Esophagus muscularis mucosa (tissue), 4 donors: Measurements from ENCODE around the gene PLEKHA8. TPM values are rescaled to one million over a fixed set of nuclear protein-coding genes. Genes with fewer than 3 reads are reported as not detected.
A peak's percentile ranks its signal among the peaks of the same experiment; 100 is the strongest.

Experiments used
- DNase-seq: peaks from one replicate; pipeline ENCODE4 v3.0.0-alpha.2; 2017; ENCODE audit errors: extremely low spot score
- H3K27ac ChIP-seq, 4 donors: fragments of 200-600 bp; sonication (generic); replicated peaks in 1 of 4; 1 replicate in 3 of 4; 2 replicates in 1 of 4; pipeline ENCODE4 v1.5.1; 2016 to 2019; ENCODE audit warnings: mild to moderate bottlenecking in 1 of 4
- H3K27me3 ChIP-seq, 4 donors: fragments of 200-600 bp; sonication (generic); one replicate each; pipeline versions ENCODE4 v1.5.1 to v1.6.0; 2016 to 2019
- H3K36me3 ChIP-seq, 4 donors: fragments of 200-600 bp; sonication (generic); one replicate each; pipeline ENCODE4 v1.5.1; 2016 to 2019
- H3K4me1 ChIP-seq, 4 donors: fragments of 200-600 bp; sonication (generic); one replicate each; pipeline ENCODE4 v1.5.1; 2016 to 2019
- H3K4me3 ChIP-seq, 4 donors: fragments of 200-600 bp; sonication (generic); 1 replicate in 2 of 4; 2 replicates in 2 of 4; pipeline ENCODE4 v1.5.1; 2016 to 2019; ENCODE audit warnings: mild to moderate bottlenecking in 4 of 4, moderate library complexity in 1 of 4
- H3K9me3 ChIP-seq, 4 donors: fragments of 200-600 bp; sonication (generic); 1 replicate in 3 of 4; 2 replicates in 1 of 4; pipeline ENCODE4 v1.5.1; 2016 to 2019
- EP300 ChIP-seq: sonication (generic); formaldehyde crosslinking; IDR thresholded peaks from one replicate; pipeline ENCODE4 v1.6.1; 2017; ENCODE audit warnings: antibody characterized with exemption
- POLR2A ChIP-seq: fragments of 450-650 bp; IDR thresholded peaks from one replicate; pipeline ENCODE4 v1.6.1; 2017; ENCODE audit warnings: antibody characterized with exemption, moderate library complexity, mild to moderate bottlenecking, low read depth
- POLR2AphosphoS5 ChIP-seq, 2 donors: sonication (generic); formaldehyde crosslinking; IDR thresholded peaks; one replicate each; pipeline ENCODE4 v1.6.1; 2017; ENCODE audit warnings: antibody characterized with exemption in 2 of 2
- WGBS: methylation state at CpG from one replicate; pipeline ENCODE4 v1.1.5; 2018; 5-methylcytosine and 5-hydroxymethylcytosine counted together
- intact Hi-C: fragments of 100-400 bp; cut with DNase I; formaldehyde crosslinking; loops from one replicate; pipeline ENCODE4 v1.15.1; 2023
- total RNA-seq, 4 donors: library from RNA; depleted of rRNA; stranded (reverse); fragments of >200 nt; gene quantifications; one replicate each; pipeline versions ENCODE4 v1.1.0 to v1.2.1, GENCODE V29; 2016
- TF ChIP-seq, protein P1 (sequence below), 3 experiments: fragments of 200-600 bp in 2 of 3; fragments of 450-650 bp in 1 of 3; sonication (generic) in 2 of 3; IDR thresholded peaks; one replicate each; pipeline ENCODE4 v1.5.1; 2017 to 2019; ENCODE audit warnings: antibody characterized with exemption in 3 of 3, mild to moderate bottlenecking in 2 of 3, moderate library complexity in 1 of 3

PLEKHA8 gene
- total RNA-seq, 4 donors from 2014 or later: 6.6 to 11.9 (median 10.2) TPM

DNA sequence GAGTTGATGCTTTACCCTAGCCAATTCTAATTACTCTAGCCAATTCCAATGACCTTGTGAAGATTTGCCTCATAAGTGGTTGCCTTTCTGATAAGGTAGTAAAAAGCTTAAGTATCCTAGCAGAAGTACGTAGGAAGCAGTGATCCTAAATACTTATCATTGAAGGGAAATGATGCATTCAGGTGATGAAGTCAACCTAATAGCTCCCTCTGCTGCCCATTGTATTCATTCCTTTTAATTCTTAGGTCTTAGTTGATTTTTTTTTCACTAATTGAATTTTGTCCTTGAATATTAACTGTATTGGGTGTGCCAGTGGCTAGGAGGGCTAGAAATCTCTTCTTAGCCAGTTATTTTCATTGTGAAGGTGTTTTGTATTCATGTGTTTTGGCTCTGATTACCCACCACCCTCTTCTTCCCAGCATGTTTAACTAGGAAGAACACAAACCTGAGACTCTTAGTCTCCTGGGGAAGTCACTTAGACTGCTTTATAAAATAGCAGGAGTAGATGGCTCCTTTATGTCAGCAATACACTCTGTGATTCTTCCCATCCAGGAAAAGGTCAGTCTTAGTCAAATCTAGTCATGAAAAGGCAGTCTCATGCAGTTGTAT, 46.3 kb downstream of the PLEKHA8 start:
- intact Hi-C loops: no loop called here
- WGBS: 50% methylated on average over 1 of the region's 1 CpG
- Histone ChIP-seq H3K4me3 (no peak overlapping the region), H3K27ac (no peak overlapping the region), H3K4me1 (peaks cover 0 to 5% (median 4%) of the 10 kb centered on the region in 4 donors), H3K27me3 (no peaks in the 10 kb centered on the region), H3K9me3 (no peaks in the 10 kb centered on the region), H3K36me3 (peaks cover 0 to 32% (median 16%) of the 10 kb centered on the region in 4 donors)
- TF ChIP-seq POLR2AphosphoS5 (IDR thresholded peaks at IDR 0.05) (no peak), POLR2A (no peak), EP300 (no peak)
- TF ChIP-seq, protein P1, sequence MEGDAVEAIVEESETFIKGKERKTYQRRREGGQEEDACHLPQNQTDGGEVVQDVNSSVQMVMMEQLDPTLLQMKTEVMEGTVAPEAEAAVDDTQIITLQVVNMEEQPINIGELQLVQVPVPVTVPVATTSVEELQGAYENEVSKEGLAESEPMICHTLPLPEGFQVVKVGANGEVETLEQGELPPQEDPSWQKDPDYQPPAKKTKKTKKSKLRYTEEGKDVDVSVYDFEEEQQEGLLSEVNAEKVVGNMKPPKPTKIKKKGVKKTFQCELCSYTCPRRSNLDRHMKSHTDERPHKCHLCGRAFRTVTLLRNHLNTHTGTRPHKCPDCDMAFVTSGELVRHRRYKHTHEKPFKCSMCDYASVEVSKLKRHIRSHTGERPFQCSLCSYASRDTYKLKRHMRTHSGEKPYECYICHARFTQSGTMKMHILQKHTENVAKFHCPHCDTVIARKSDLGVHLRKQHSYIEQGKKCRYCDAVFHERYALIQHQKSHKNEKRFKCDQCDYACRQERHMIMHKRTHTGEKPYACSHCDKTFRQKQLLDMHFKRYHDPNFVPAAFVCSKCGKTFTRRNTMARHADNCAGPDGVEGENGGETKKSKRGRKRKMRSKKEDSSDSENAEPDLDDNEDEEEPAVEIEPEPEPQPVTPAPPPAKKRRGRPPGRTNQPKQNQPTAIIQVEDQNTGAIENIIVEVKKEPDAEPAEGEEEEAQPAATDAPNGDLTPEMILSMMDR (IDR thresholded peaks at IDR 0.05): peak in 2 of 3 experiments; percentile 24 to 46
- DNase-seq: no peak

DNA sequence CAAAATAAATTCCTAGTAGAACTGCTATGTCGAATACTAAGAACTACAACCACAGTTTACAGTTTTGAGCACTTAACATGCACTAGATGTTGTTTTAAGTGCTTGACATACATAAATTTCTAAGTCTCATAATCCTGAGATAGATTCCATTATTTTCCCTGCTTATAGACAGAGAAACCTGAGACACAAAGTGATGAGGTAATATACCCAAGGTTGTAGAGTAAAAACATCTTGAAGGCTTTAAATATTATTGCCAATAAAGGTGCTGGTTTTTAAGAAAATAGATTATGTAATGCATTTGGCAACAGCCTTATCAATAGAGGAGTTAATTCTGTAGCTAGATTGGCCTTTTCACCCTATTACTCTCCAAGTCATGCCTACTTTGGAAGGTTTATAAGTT, 48.2 kb downstream of the PLEKHA8 start:
- intact Hi-C loops: no loop called here
- Histone ChIP-seq H3K36me3 (peaks cover 0 to 28% (median 17%) of the 10 kb centered on the region in 4 donors), H3K4me3 (no peak overlapping the region), H3K4me1 (no peaks in the 10 kb centered on the region), H3K27ac (no peak overlapping the region), H3K9me3 (no peaks in the 10 kb centered on the region), H3K27me3 (no peaks in the 10 kb centered on the region)
- no peak for DNase-seq
- WGBS: 90% methylated on average over 1 of the region's 1 CpG
- TF ChIP-seq POLR2A (no peak), EP300 (no peak), POLR2AphosphoS5 (IDR thresholded peaks at IDR 0.05) (no peak)
- TF ChIP-seq, protein P1 (IDR thresholded peaks at IDR 0.05): no peak

DNA sequence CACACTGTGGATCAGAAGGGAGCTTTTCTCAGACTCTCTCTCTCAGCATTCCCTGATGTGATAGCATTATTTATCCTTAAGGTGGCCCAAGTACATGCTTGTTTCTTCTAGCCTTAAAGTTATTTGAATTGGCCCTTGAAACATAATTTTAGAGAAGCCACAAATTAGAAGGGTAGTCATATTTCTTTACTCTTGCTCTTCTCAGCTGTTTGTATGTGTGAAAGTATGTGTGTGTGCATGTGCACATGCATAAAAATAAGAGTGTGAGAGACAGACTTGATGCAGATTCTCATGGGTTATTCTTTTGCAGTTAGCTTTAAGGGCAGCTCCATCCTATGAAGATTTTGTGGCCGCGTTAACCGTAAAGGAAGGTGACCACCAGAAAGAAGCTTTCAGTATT, 50.1 kb downstream of the PLEKHA8 start:
- no peaks in the 10 kb centered on the region for H3K27me3 ChIP-seq
- intact Hi-C loops: no loop called here
- DNase-seq: no peak
- no peaks in the 10 kb centered on the region for H3K4me1 ChIP-seq
- H3K27ac ChIP-seq: no peak overlapping the region
- 96% methylated on average over 3 of the region's 3 CpGs for WGBS
- peaks cover 0 to 30% (median 18%) of the 10 kb centered on the region in 4 donors for H3K36me3 ChIP-seq
- H3K9me3 ChIP-seq: no peaks in the 10 kb centered on the region
- H3K4me3 ChIP-seq: no peak overlapping the region
- no peak for TF ChIP-seq EP300

DNA sequence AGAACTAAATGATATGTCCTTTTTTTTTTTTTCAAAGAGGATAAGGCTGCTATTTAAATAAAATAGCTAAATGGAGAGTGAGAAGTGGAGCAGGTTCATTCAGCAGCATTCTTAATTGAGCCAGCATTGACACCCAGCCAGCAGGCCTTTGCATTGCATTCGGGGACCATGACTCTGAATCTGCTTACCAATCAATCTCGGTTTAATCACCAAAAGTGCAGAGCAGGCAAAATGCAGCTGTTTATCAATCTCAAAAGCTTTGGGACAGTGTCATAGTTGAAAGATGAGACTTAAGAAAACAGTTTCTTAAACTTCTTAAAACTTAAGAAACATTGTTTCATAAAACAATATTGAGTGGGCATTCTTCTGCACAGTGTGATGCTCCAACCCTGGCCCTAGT, 51.7 kb downstream of the PLEKHA8 start:
- no peaks in the 10 kb centered on the region for H3K27me3 ChIP-seq
- intact Hi-C loops: loop anchor here (5.0 kb wide), 1 partner anchor 52 kb away; the partner anchor contains the start of gene MTURN
- no peak for DNase-seq
- H3K36me3 ChIP-seq: peaks cover 0 to 30% (median 18%) of the 10 kb centered on the region in 4 donors
- no peaks in the 10 kb centered on the region for H3K4me1 ChIP-seq
- no peaks in the 10 kb centered on the region for H3K9me3 ChIP-seq
- WGBS: 98% methylated on average over 2 of the region's 2 CpGs
- no peak overlapping the region for H3K27ac ChIP-seq
- TF ChIP-seq, protein P1 (IDR thresholded peaks at IDR 0.05): no peak
- no peak for TF ChIP-seq POLR2AphosphoS5 (IDR thresholded peaks at IDR 0.05)
- TF ChIP-seq EP300: no peak
- TF ChIP-seq POLR2A: no peak
- H3K4me3 ChIP-seq: no peak overlapping the region

DNA sequence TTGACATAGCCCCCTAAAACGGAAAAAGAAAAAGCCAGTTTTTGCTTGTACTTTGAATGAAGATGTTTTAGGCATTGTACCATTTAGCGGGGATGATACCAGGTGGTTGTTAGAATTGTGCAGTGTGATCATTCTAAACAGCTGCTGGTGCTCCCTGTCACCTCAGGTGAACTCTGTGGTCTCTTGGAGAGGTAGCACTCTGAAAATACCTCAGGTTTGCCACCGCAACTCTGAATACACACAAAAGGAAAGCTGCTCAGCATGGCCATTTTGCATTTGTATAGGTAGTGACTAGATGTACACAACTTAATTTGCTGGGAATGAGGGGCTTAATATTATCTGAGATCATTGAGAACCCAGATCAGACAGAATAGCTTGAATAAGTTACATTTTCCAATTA, 52.6 kb downstream of the PLEKHA8 start:
- intact Hi-C loops: loop anchor here (5.0 kb wide), 1 partner anchor 51 kb away; the partner anchor contains the start of gene MTURN

More for the DNA sequence above, 52.6 kb downstream of the PLEKHA8 start:
- 81% methylated on average over 3 of the region's 3 CpGs for WGBS
- peaks cover 0 to 35% (median 18%) of the 10 kb centered on the region in 4 donors for H3K36me3 ChIP-seq
- DNase-seq: no peak
- H3K27me3 ChIP-seq: no peaks in the 10 kb centered on the region
- H3K9me3 ChIP-seq: no peaks in the 10 kb centered on the region
- no peaks in the 10 kb centered on the region for H3K4me1 ChIP-seq
- TF ChIP-seq, protein P1 (IDR thresholded peaks at IDR 0.05): no peak
- no peak for TF ChIP-seq POLR2AphosphoS5 (IDR thresholded peaks at IDR 0.05)
- no peak for TF ChIP-seq EP300
- TF ChIP-seq POLR2A: no peak
- no peak overlapping the region for H3K27ac ChIP-seq
- no peak overlapping the region for H3K4me3 ChIP-seq
